Pancreas (tissue), 10 donors: ENCODE results near the gene ADARB1. TPM values are rescaled to one million over a fixed set of nuclear protein-coding genes. Genes with fewer than 3 reads are reported as not detected.

Source experiments
- ATAC-seq, 4 donors: fragments of 200-7000 bp; cut with Tn5 transposase; one replicate each; pipeline versions ENCODE4 v1.8.0 to v1.9.1; 2020; ENCODE audit warnings: mild to moderate bottlenecking in 4 of 4, moderate library complexity in 4 of 4
- DNase-seq, 6 donors: peaks; one replicate each; pipeline ENCODE4 v3.0.0-alpha.2; 2020
- FAIRE-seq: peaks from 2 replicates; lab custom pipeline; 2012; peaks lifted over from hg19 to GRCh38; lab: Jason Lieb, UNC
- H3K27ac ChIP-seq, 4 donors: fragments of 200-600 bp; sonication (generic); 1 replicate in 3 of 4; 2 replicates in 1 of 4; pipeline versions ENCODE4 v1.5.0 to v1.8.0; 2020
- H3K27me3 ChIP-seq, 4 donors: fragments of 200-600 bp; one replicate each; pipeline ENCODE4 v1.8.0; 2021
- H3K36me3 ChIP-seq, 3 donors: fragments of 200-600 bp; sonication (generic) in 1 of 3; one replicate each; pipeline versions ENCODE4 v1.5.0 to v1.8.0; 2020 to 2021
- H3K4me1 ChIP-seq, 3 donors: fragments of 200-600 bp; one replicate each; pipeline ENCODE4 v1.8.0; 2021
- H3K4me3 ChIP-seq, 4 donors: fragments of 200-600 bp; sonication (generic) in 2 of 4; one replicate each; pipeline versions ENCODE4 v1.5.0 to v1.8.0; 2020 to 2021
- H3K9me3 ChIP-seq, 4 donors: fragments of 200-600 bp; one replicate each; pipeline ENCODE4 v1.8.0; 2021
- CTCF ChIP-seq, 4 donors: fragments of 200-600 bp; sonication (generic) in 3 of 4; IDR thresholded peaks; one replicate each; pipeline versions ENCODE4 v1.5.0 to v1.8.0; 2021; ENCODE audit warnings: antibody characterized with exemption in 4 of 4
- WGBS, 2 donors: extraction: QIAGEN DNeasy Blood & Tissue Kit; methylation state at CpG; one replicate each; pipeline ENCODE4 v1.1.7; 2013; 5-methylcytosine and 5-hydroxymethylcytosine counted together
- intact Hi-C, 3 donors: fragments of 100-400 bp; cut with DNase I; formaldehyde crosslinking; loops; one replicate each; pipeline versions ENCODE4 v1.11.1 to v1.14.2; 2022
- polyA plus RNA-seq, 2 donors: library from polyadenylated mRNA; stranded (reverse); fragments of 200-250 nt; gene quantifications; one replicate each; pipeline ENCODE4 v1.2.3, GENCODE V29; 2013
- total RNA-seq, 6 donors: library from RNA; stranded (reverse); fragmentation: NEBNext Ultra II Directional in 4 of 6; extraction: Animal tissue kit (Norgen Biotek cat#: 25700) in 4 of 6; gene quantifications; one replicate each; pipeline versions ENCODE4 v1.2.1 to v1.2.4, GENCODE V29; 2021 to 2023
- donor health status: healthy with polysubstance abuse.
- donor health status: DM: no; HTN: no; CAD: no; lungs with moderate emphysema.
- donor health status: DM: no; HTN: no; CAD: no.
- donor health status: control.
- donor health status: control.
- donor health status: Bipolar disorder and iron deficiency.
- donor health status: DM: yes; HTN: yes; CAD: no.
- donor health status: DM: no; HTN: no; CAD: no.
- donor health status: DM: no; HTN: no; CAD: no.
- donor health status: DM: yes; HTN: yes; CAD: no.

The ADARB1 gene
- total and polyA plus RNA-seq, 8 donors = 5.4 to 10.1 (median 6.3) TPM

GRCh38 chr21:45115141-45115540 lies 40.8 kb downstream of the ADARB1 start:
- H3K9me3 ChIP-seq = no peaks in the 10 kb centered on the region
- H3K4me3 ChIP-seq = no peak overlapping the region
- no peak for ATAC-seq
- intact Hi-C loops = no loop called here
- H3K27me3 ChIP-seq = no peaks in the 10 kb centered on the region
- WGBS, 2 donors = 87 to 88% methylated on average over 5 of the region's 5 CpGs
- H3K36me3 ChIP-seq = no peaks in the 10 kb centered on the region
- TF ChIP-seq CTCF (IDR thresholded peaks at IDR 0.05) = no peak
- DNase-seq = no peak
- FAIRE-seq = no peak
- no peak overlapping the region for H3K27ac ChIP-seq
- H3K4me1 ChIP-seq = no peaks in the 10 kb centered on the region

- Histone ChIP-seq H3K27me3 (no peaks in the 10 kb centered on the region), H3K4me3 (no peak overlapping the region), H3K4me1 (no peaks in the 10 kb centered on the region), H3K36me3 (no peaks in the 10 kb centered on the region), H3K9me3 (no peaks in the 10 kb centered on the region), H3K27ac (no peak overlapping the region)
- WGBS, 2 donors = 89 to 95% methylated on average over 6 of the region's 6 CpGs
- TF ChIP-seq CTCF (IDR thresholded peaks at IDR 0.05) = no peak
- ATAC-seq (no peak), FAIRE-seq (no peak), DNase-seq (no peak)
- intact Hi-C loops = no loop called here
These were observed 41.7 kb downstream of the ADARB1 start for GRCh38 chr21:45116066-45116465.

- TF ChIP-seq CTCF (IDR thresholded peaks at IDR 0.05) = no peak
- ATAC-seq = no peak
- Histone ChIP-seq H3K4me3 (no peak overlapping the region), H3K4me1 (no peaks in the 10 kb centered on the region), H3K36me3 (no peaks in the 10 kb centered on the region), H3K9me3 (no peaks in the 10 kb centered on the region), H3K27ac (no peak overlapping the region), H3K27me3 (no peaks in the 10 kb centered on the region)
- FAIRE-seq = no peak
- intact Hi-C loops = no loop called here
- DNase-seq = no peak
- 96 to 97% methylated on average over 6 of the region's 6 CpGs for WGBS, 2 donors
These were observed 42.9 kb downstream of the ADARB1 start for GRCh38 chr21:45117314-45117713.

- 95 to 97% methylated on average over 2 of the region's 2 CpGs for WGBS, 2 donors
- H3K4me1 ChIP-seq = no peaks in the 10 kb centered on the region
- H3K9me3 ChIP-seq = no peaks in the 10 kb centered on the region
- no peak for TF ChIP-seq CTCF (IDR thresholded peaks at IDR 0.05)
- H3K36me3 ChIP-seq = no peaks in the 10 kb centered on the region
- H3K27ac ChIP-seq = no peak overlapping the region
- no peaks in the 10 kb centered on the region for H3K27me3 ChIP-seq
- DNase-seq (no peak), FAIRE-seq (no peak), ATAC-seq (no peak)
- intact Hi-C loops = no loop called here
- H3K4me3 ChIP-seq = no peak overlapping the region
These were observed 43.7 kb downstream of the ADARB1 start for GRCh38 chr21:45118099-45118498.

GRCh38 chr21:45119812-45120211 lies 45.4 kb downstream of the ADARB1 start:
- 91 to 95% methylated on average over 7 of the region's 7 CpGs for WGBS, 2 donors
- no peak for FAIRE-seq
- no peak for DNase-seq

More at GRCh38 chr21:45119812-45120211, 45.4 kb downstream of the ADARB1 start:
- no peak overlapping the region for H3K4me3 ChIP-seq
- H3K36me3 ChIP-seq = no peaks in the 10 kb centered on the region
- intact Hi-C loops = no loop called here
- no peak overlapping the region for H3K27ac ChIP-seq
- H3K9me3 ChIP-seq = no peaks in the 10 kb centered on the region
- no peak for TF ChIP-seq CTCF (IDR thresholded peaks at IDR 0.05)
- H3K27me3 ChIP-seq = no peaks in the 10 kb centered on the region
- no peaks in the 10 kb centered on the region for H3K4me1 ChIP-seq
- ATAC-seq = no peak
